H1 (cell line): ENCODE results near the gene CHCHD6. TPM values are rescaled to one million over a fixed set of nuclear protein-coding genes. Genes with fewer than 3 reads are reported as not detected.

Experiments
- CTCF ChIA-PET: fragments of 300-600 bp; sonication (Branson Sonifier 250); formaldehyde crosslinking; loops from one replicate; lab custom pipeline; 2021; ENCODE audit not compliant: partially characterized antibody; lab: Charles Lee
- POLR2A ChIA-PET: fragments of 300-600 bp; sonication (Branson Sonifier 250); formaldehyde crosslinking; loops from one replicate; lab custom pipeline; 2021; ENCODE audit warnings: inconsistent platforms; ENCODE audit not compliant: partially characterized antibody; lab: Charles Lee
- DNase-seq, 2 experiments: peaks; one replicate each; pipeline versions ENCODE4 v3.0.0 to v3.0.0-alpha.2; 2010 to 2022; ENCODE audit warnings: low spot score in 2 of 2, low read depth in 1 of 2, mixed read lengths in 1 of 2
- FAIRE-seq: peaks from 2 replicates; lab custom pipeline; 2011; peaks lifted over from hg19 to GRCh38; lab: Jason Lieb, UNC
- H2AFZ ChIP-seq: 2 replicates; pipeline ENCODE4 v1.8.1; 2012; ENCODE audit warnings: low read length, inconsistent platforms
- H2AK5ac ChIP-seq: 2 replicates; pipeline ENCODE4 v1.6.1; 2013; ENCODE audit warnings: low read depth, low read length
- H2BK120ac ChIP-seq: replicated peaks from 2 replicates; pipeline ENCODE3; 2013; ENCODE audit warnings: low read depth, low read length, inconsistent platforms
- H2BK12ac ChIP-seq: 2 replicates; pipeline ENCODE4 v1.6.1; 2013; ENCODE audit warnings: low read depth, low read length
- H2BK15ac ChIP-seq: 2 replicates; pipeline ENCODE4 v1.6.1; 2013; ENCODE audit warnings: low read length
- H2BK20ac ChIP-seq: 2 replicates; pipeline ENCODE4 v1.6.1; 2013; ENCODE audit warnings: low read length
- H2BK5ac ChIP-seq: 2 replicates; pipeline ENCODE4 v1.6.1; 2013; ENCODE audit warnings: low read depth, low read length
- H3K14ac ChIP-seq: 2 replicates; pipeline ENCODE4 v1.6.1; 2013; ENCODE audit warnings: inconsistent platforms; ENCODE audit not compliant: insufficient read length
- H3K18ac ChIP-seq: 2 replicates; pipeline ENCODE4 v1.6.1; 2013; ENCODE audit warnings: low read length; ENCODE audit errors: extremely low read depth
- H3K23ac ChIP-seq: 2 replicates; pipeline ENCODE4 v1.6.1; 2013; ENCODE audit warnings: inconsistent platforms; ENCODE audit not compliant: insufficient read length
- H3K23me2 ChIP-seq: 2 replicates; pipeline ENCODE4 v1.6.1; 2013; ENCODE audit warnings: low read depth, low read length
- H3K27ac ChIP-seq: 2 replicates; pipeline ENCODE4 v1.6.1; 2011; ENCODE audit warnings: low read depth, low read length, inconsistent platforms
- H3K27me3 ChIP-seq, 4 experiments: replicated peaks in 1 of 4; 1 replicate in 1 of 4; 2 replicates in 3 of 4; pipeline versions ENCODE4 v1.6.1 to v1.8.1; 2011 to 2013; ENCODE audit warnings: low read length in 3 of 4, mild to moderate bottlenecking in 3 of 4, inconsistent platforms in 2 of 4, mixed read lengths in 2 of 4, moderate library complexity in 1 of 4; ENCODE audit not compliant: control insufficient read depth in 3 of 4, insufficient read depth in 3 of 4; ENCODE audit errors: extremely low read depth in 1 of 4
- H3K36me3 ChIP-seq, 4 experiments: 2 replicates each; pipeline versions ENCODE4 v1.6.1 to v1.8.1; 2011 to 2013; ENCODE audit warnings: mild to moderate bottlenecking in 4 of 4, low read length in 3 of 4, moderate library complexity in 2 of 4, control low read depth in 1 of 4, inconsistent platforms in 1 of 4; ENCODE audit not compliant: insufficient read depth in 4 of 4, control insufficient read depth in 2 of 4
- H3K4ac ChIP-seq: replicated peaks from 2 replicates; pipeline ENCODE3; 2013; ENCODE audit warnings: low read length, low read depth, mixed read lengths, inconsistent platforms; ENCODE audit not compliant: insufficient read length
- H3K4me1 ChIP-seq, 4 experiments: replicated peaks in 1 of 4; 1 replicate in 1 of 4; 2 replicates in 3 of 4; pipeline versions ENCODE4 v1.6.1 to v1.8.1; 2011 to 2013; ENCODE audit warnings: low read length in 3 of 4, inconsistent platforms in 2 of 4, mixed read lengths in 1 of 4; ENCODE audit not compliant: insufficient read depth in 4 of 4, control insufficient read depth in 3 of 4
- H3K4me2 ChIP-seq, 2 experiments: 2 replicates each; pipeline versions ENCODE4 v1.6.1 to v1.8.1; 2011 to 2013; ENCODE audit warnings: low read depth in 2 of 2, low read length in 2 of 2, control low read depth in 1 of 2, inconsistent platforms in 1 of 2, mild to moderate bottlenecking in 1 of 2; ENCODE audit not compliant: insufficient read depth in 1 of 2
- H3K4me3 ChIP-seq, 4 experiments: fragments of 200-600, 300-600 bp in 1 of 4; sonication (generic), shearing (Covaris generic), sonication (Bioruptor Twin) in 1 of 4; 2 replicates each; pipeline versions ENCODE4 v1.5.1 to v1.8.1; 2011 to 2016; ENCODE audit warnings: low read length in 4 of 4, low read depth in 3 of 4, control low read depth in 2 of 4, inconsistent platforms in 2 of 4, mild to moderate bottlenecking in 2 of 4, mixed read lengths in 1 of 4, moderate library complexity in 1 of 4; ENCODE audit not compliant: insufficient read depth in 2 of 4; ENCODE audit errors: extremely low read depth in 1 of 4
- H3K56ac ChIP-seq: replicated peaks from 2 replicates; pipeline ENCODE3; 2013; ENCODE audit warnings: low read depth, mild to moderate bottlenecking, mixed read lengths, low read length, inconsistent platforms; ENCODE audit not compliant: insufficient read length
- H3K79me1 ChIP-seq: 2 replicates; pipeline ENCODE4 v1.6.1; 2013; ENCODE audit warnings: low read depth, low read length, control low read depth
- H3K79me2 ChIP-seq, 2 experiments: 2 replicates each; pipeline versions ENCODE4 v1.6.1 to v1.8.1; 2012 to 2013; ENCODE audit warnings: low read length in 2 of 2, mild to moderate bottlenecking in 2 of 2, inconsistent platforms in 1 of 2; ENCODE audit not compliant: insufficient read depth in 2 of 2, control insufficient read depth in 1 of 2
- H3K9ac ChIP-seq, 4 experiments: replicated peaks in 1 of 4; 1 replicate in 1 of 4; 2 replicates in 3 of 4; pipeline versions ENCODE4 v1.6.1 to v1.8.1; 2011 to 2013; ENCODE audit warnings: low read depth in 3 of 4, low read length in 3 of 4, control low read depth in 2 of 4, mild to moderate bottlenecking in 2 of 4, moderate library complexity in 2 of 4, inconsistent platforms in 1 of 4; ENCODE audit errors: extremely low read depth in 1 of 4
- H3K9me3 ChIP-seq, 2 experiments: 2 replicates each; pipeline versions ENCODE4 v1.6.1 to v1.8.1; 2012 to 2013; ENCODE audit warnings: mild to moderate bottlenecking in 2 of 2, moderate library complexity in 2 of 2, control low read depth in 1 of 2, inconsistent platforms in 1 of 2, low read depth in 1 of 2, low read length in 1 of 2, mixed read lengths in 1 of 2; ENCODE audit not compliant: insufficient read depth in 2 of 2
- H4K20me1 ChIP-seq, 2 experiments: replicated peaks in 1 of 2; 2 replicates each; pipeline versions ENCODE3 to v1.8.1; 2011 to 2013; ENCODE audit warnings: inconsistent platforms in 2 of 2, low read length in 2 of 2, mild to moderate bottlenecking in 1 of 2; ENCODE audit not compliant: insufficient read depth in 2 of 2, control insufficient read depth in 1 of 2
- H4K5ac ChIP-seq: 2 replicates; pipeline ENCODE4 v1.6.1; 2013; ENCODE audit warnings: low read length, low read depth, mixed read lengths, inconsistent platforms; ENCODE audit not compliant: insufficient read length
- H4K8ac ChIP-seq: 2 replicates; pipeline ENCODE4 v1.8.0; 2013; ENCODE audit warnings: mild to moderate bottlenecking, moderate library complexity, low read length, inconsistent platforms; ENCODE audit not compliant: insufficient read depth; ENCODE audit errors: extremely low read depth
- H4K91ac ChIP-seq: replicated peaks from 2 replicates; pipeline ENCODE3; 2013; ENCODE audit warnings: low read length, mixed read lengths, inconsistent platforms; ENCODE audit not compliant: insufficient read length
- SRF ChIP-seq: IDR thresholded peaks from 2 replicates; pipeline ENCODE4 v1.6.1; 2011; ENCODE audit warnings: mild to moderate bottlenecking, low read depth, low read length, moderate library complexity
- WGBS, 2 experiments: shearing (Covaris generic) in 1 of 2; methylation state at CpG; one replicate each; pipeline versions ENCODE4 v1.1.6 to v1.1.7; 2013 to 2015; ENCODE audit warnings: low lambda C conversion rate in 2 of 2, mixed read lengths in 2 of 2, inconsistent platforms in 1 of 2, low coverage in 1 of 2, missing lambda C conversion rate in 1 of 2; ENCODE audit not compliant: insufficient replicate concordance in 2 of 2, insufficient coverage in 1 of 2, insufficient read length in 1 of 2; ENCODE audit errors: extremely low coverage in 1 of 2, missing lambda C conversion rate in 1 of 2; 5-methylcytosine and 5-hydroxymethylcytosine counted together
- polyA plus RNA-seq, 7 experiments: library from polyadenylated mRNA; depleted of rRNA in 3 of 7; stranded (reverse) in 5 of 7; unstranded in 2 of 7; fragments of >200 nt in 5 of 7; fragments of 200-250 nt in 2 of 7; gene quantifications; 1 replicate in 5 of 7; 2 replicates in 1 of 7; 4 replicates in 1 of 7; pipeline versions ENCODE4 v1.2.1 to v1.2.3, GENCODE V29; 2011 to 2013; ENCODE audit warnings: missing spikeins in 2 of 7, mixed read lengths in 2 of 7
- total RNA-seq: library from RNA; stranded (reverse); fragmentation: NEBNext Ultra II Directional; extraction: Animal tissue kit (Norgen Biotek cat#: 25700); gene quantifications from 2 replicates; pipeline ENCODE4 v1.2.1, GENCODE V29; 2021

Gene CHCHD6
- total and polyA plus RNA-seq, 2 of the 8 experiments (the other 6 are each of a cell fraction or from before 2014, with no cell fraction given): 32.4 to 37.6 TPM

- no peak overlapping the region for H3K14ac ChIP-seq
- no peak overlapping the region for H3K9ac ChIP-seq
- H3K9me3 ChIP-seq: peaks cover 0 to 5% of the 10 kb centered on the region in 2 experiments; a peak in 1 of 4 replicates
- no peak overlapping the region for H2BK15ac ChIP-seq
- no peaks in the 10 kb centered on the region for H3K27me3 ChIP-seq
- no peak overlapping the region for H3K27ac ChIP-seq
- H4K8ac ChIP-seq: no peak overlapping the region
- no peak for DNase-seq
- H3K23me2 ChIP-seq: no peaks in the 10 kb centered on the region
- CTCF ChIA-PET: interaction anchor here (2.4 kb wide), 1 partner anchor 9 kb away, joined by 7 read pairs; no protein-coding TSS in a partner anchor
- peaks cover 3% of the 10 kb centered on the region; the same call in 1 of the 2 replicates for H3K79me1 ChIP-seq
- no peak overlapping the region for H2BK120ac ChIP-seq
- TF ChIP-seq SRF: no peak
- no peak overlapping the region for H2BK12ac ChIP-seq
- no peak overlapping the region for H4K91ac ChIP-seq
- no peak overlapping the region for H2AK5ac ChIP-seq
- FAIRE-seq: no peak
- no peak overlapping the region for H3K4me3 ChIP-seq
- no peak overlapping the region for H3K4me2 ChIP-seq
- no peak overlapping the region for H2BK20ac ChIP-seq
- POLR2A ChIA-PET: no interaction called here
- no peak overlapping the region for H3K56ac ChIP-seq
- no peaks in the 10 kb centered on the region for H3K79me2 ChIP-seq
- no peak overlapping the region for H3K23ac ChIP-seq
- no peak overlapping the region for H3K4ac ChIP-seq
- H4K20me1 ChIP-seq: peaks cover 0 to 3% of the 10 kb centered on the region in 2 experiments
- WGBS, 2 experiments: 100% methylated on average over 1 of the region's 1 CpG; no CpG with 5 or more reads in 1 of the 2 experiments
- no peak overlapping the region for H4K5ac ChIP-seq
- no peak overlapping the region for H2BK5ac ChIP-seq
- peaks cover 0 to 7% (median 3%) of the 10 kb centered on the region in 4 experiments; a peak in 4 of 8 replicates for H3K36me3 ChIP-seq
- H3K4me1 ChIP-seq: no peaks in the 10 kb centered on the region
- H2AFZ ChIP-seq: no peak overlapping the region
- no peak overlapping the region for H3K18ac ChIP-seq
These were observed 24.6 kb downstream of the CHCHD6 start for GRCh38 chr3:126728680-126729079.
